SKM-1 treated with dmso at 0.1 percent for 144 hours (cell line): ENCODE data around the gene JAKMIP2.
"Not testable (repeated sequence)": the region's sequence is repeated elsewhere in the genome, so short reads cannot be mapped to it uniquely, and the experiment has no call there.

ENCODE experiments used
- DNase-seq: peaks from one replicate; lab custom pipeline; 2025; ENCODE audit not compliant: unreplicated experiment; lab: John Stamatoyannopoulos, UW

Gene JAKMIP2

GRCh38 chr5:147666419-147666818, 116.1 kb downstream of the JAKMIP2 start:
- no peak for DNase-seq

DNA sequence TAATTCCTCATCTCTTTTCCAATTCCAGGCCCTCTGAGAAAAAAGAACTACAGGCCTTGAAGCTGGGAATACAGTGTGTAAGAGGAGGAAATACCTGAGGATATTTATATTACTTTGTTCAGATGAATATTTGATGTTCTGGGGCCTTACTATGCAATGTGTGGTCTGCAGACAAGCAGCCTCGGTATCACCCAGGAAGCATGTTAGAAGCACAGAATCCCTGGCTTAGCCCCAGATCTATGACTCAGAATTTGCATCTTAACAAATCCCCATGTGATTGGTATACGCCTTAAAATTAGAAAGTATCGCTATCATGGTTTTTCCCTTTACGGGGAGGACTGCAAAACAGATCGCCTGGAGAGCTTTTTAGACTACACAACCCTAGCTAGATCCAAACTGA, 121.0 kb downstream of the JAKMIP2 start:
- no peak for DNase-seq

- no peak for DNase-seq
Measured at GRCh38 chr5:147659166-147659929, 123.2 kb downstream of the JAKMIP2 start.

DNA sequence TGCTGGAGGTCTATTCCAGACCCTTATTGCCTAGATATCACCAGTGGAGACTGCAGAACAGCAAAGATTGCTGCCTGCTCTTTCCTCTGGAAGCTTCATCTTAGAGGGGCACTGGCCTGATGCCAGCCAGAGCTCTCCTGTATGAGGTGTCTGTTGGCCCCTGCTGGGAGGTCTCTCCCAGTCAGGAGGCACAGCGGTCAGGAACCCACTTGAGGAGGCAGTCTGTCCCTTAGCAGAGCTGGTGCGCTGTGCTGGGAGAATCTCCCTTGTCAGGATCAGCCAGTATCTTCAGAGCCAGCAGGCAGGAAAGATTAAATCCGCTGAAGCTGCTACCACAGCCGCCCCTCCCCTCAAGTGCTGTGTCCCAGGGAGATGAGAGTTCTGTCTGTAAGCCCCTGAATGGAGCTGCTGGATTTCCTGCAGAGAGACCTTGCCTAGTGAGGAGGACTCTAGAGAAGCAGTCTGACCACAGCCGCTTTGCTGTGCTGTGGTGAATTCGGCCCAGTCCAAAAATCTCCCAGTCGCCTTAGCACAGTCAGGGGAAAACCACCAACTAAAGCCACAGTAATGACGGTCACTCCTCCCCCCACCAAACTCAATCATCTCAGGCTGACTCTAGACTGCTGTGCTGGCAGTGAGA, 124.1 kb downstream of the JAKMIP2 start:
- DNase-seq, result no peak

DNA sequence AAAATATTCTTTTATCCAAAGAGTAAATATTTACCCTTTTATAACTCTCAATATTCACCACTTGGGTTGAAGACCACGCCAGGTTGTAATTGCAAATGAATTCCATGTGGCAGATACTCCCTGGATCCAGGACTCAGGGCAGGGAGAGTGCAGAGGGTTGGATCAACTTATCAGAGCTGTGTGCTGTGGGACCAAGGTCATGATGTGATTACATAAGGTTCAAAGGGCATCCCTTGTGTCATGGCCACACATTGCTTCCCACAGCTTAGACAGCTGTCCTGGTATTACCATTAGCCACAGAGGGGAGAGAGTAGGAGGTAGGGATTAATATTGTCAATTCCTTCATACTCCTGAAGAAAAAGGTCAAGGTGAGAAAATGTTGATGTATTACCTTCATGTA, 133.9 kb downstream of the JAKMIP2 start:
- DNase-seq, result no peak

DNA sequence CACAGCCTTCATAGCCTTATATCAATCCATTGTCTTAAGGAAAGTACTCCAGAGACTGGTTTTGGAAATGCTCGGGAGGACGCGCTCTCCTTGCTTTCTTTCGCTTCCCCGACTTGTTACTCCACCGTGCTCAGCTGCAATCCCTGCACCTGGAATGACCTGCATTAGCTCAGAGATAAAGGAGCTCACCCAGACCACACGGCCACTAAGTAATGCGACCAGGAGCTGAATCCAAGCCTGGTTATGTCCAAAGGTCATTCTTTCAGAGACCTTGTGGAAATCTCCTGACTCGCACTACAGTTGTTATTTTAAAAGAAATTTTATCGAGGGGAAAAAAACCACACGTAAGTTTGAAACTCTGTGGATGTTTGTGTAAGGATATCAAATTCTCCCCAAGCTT, 137.3 kb downstream of the JAKMIP2 start:
- DNase-seq, result no peak

DNA sequence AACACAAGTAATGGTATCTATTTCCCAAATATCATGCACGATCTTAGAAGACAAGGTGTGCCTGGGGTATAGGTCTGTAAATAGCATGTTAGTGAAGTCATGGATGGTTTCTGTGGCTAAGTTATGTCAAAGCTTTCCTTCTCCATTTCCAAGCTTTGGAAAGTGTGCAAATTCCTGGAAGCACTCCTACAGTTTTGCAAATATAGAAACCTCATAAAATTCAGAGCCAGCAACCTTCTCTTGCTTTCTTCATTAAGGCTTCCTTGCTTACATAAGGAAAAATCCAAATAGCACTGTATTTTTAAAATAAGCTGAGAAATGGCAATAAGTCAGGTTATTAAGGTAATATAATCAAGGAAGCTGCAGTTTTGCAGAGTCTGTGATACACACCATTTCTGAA, 138.1 kb downstream of the JAKMIP2 start:
- no peak for DNase-seq

GRCh38 chr5:147643142-147643541, 139.4 kb downstream of the JAKMIP2 start:
- no peak for DNase-seq

DNA sequence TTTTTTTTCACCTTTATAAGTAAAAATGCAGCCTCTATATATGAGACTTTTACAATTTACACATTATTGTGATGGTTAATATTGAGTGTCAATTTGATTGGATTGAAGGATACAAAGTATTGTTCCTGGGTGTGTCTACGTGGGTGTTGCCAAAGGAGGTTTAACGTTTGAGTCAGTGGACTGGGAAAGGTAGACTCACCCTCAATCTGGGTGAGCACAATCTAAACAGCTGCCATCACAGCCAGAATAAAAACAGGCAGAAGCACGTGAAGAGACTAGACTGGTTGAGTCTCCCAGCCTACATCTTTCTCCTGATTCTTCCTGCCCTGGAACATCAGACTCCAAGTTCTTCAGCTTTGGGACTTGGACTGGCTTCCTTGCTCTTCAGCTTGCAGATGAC, 139.9 kb downstream of the JAKMIP2 start:
- no peak for DNase-seq

DNA sequence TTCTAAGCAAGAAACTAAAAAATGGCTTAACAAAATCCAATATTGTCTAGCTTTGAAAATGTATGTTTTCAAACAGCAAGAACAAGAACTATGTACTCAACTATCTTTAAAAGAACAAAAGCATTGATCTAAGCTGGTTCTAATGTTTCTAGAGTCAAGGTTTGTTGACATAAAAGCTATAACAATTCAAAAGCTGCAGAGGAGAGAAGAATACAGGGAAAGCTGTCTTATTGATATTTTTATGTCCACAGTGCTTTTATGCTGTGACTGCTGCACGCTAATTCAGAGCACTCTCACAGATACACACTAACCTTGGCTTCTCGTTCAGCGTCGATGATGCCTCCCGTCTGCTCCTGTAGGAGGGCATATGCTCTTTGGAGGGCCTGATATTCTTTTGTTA, 143.2 kb downstream of the JAKMIP2 start:
- DNase-seq, result no peak

DNA sequence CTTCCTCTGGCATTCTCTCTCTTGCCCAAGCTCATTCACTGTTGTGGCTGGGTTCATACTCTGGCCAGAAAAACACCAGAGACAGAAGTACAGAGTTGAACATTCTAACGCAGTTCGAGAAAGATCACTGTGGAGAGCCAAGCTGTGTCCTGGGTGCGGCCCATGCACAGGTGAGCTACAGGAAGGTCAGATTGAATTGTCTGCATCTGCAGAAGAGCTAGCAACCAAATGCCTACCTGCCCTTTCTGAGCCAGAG, 145.9 kb downstream of the JAKMIP2 start:
- DNase-seq, result no peak

- DNase-seq, result no peak
Measured at GRCh38 chr5:147635882-147636728, 146.4 kb downstream of the JAKMIP2 start.

DNA sequence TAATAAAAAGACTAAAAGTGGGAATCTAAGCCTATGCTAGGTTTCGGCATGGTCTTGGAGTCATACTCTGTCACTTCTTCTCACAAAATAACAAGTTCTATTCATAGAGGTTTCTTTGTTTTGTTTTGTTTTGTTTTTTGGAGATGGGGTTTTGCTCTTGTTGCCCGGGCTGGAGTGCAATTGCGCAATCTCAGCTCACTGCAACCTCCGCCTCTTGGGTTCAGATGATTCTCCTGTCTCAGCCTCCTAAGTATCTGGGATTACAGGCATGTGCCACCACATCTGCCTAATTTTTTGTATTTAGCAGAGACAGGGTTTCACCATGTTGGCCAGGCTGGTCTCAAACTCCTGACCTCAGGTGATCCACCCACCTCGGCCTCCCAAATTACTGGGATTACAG, 147.1 kb downstream of the JAKMIP2 start:
- DNase-seq, result not testable (repeated sequence)

- DNase-seq, result no peak
Measured at GRCh38 chr5:147633173-147633572, 149.4 kb downstream of the JAKMIP2 start.

GRCh38 chr5:147631428-147632003, 151.0 kb downstream of the JAKMIP2 start:
- no peak for DNase-seq

DNA sequence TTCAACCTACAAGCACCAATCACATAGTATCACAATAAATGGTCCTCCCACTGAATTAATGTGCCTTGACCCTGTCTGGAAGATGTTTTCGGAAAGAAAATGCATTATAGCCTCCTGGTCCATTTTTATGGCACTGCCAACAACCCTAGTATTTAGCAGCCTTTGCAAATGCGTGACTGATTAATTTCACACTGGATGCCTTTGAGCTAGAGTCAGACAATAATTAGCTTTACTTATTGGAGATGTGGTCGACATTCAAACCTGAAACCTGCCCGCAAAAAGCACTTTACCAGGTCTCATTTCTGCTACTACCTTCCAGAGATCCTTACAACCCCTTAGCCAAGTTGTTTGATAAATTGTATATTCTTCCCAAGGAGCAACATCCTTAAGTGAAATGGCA, 153.3 kb downstream of the JAKMIP2 start:
- DNase-seq, result no peak

- peak; percentile 54 for DNase-seq
Measured at GRCh38 chr5:147628058-147628895, 154.3 kb downstream of the JAKMIP2 start.

DNA sequence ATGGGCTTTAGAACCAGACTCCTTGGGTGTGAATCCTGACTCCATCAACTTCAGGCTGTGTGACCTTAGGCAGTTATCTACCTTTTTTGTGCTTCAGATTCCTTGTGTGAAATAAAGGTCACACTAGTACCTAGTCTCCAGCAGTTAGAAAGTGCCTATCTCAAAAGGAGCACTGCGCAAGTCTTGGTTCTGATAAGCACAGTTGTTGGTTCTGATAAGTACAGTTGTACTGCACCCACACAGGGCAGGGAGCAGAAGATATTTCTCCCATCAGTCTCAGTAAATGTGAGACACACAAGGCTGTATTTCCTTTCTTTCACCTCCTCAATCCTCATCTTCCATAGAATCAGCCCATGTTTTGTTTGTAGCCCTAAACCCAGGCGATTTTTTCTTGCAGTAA, 156.1 kb downstream of the JAKMIP2 start:
- no peak for DNase-seq

GRCh38 chr5:147621016-147621415, 161.5 kb downstream of the JAKMIP2 start:
- no peak for DNase-seq

- DNase-seq, result no peak
Measured at GRCh38 chr5:147619281-147619878, 163.1 kb downstream of the JAKMIP2 start.
